SIG-M5 (cell line): ENCODE measurements around the gene HHIP.

Experiments used
- DNase-seq: peaks from one replicate; lab custom pipeline; 2025; lab: John Stamatoyannopoulos, UW

HHIP gene

GRCh38 chr4:144645631-144646522, at the start of gene HHIP:
Gene HHIP (plus strand): TSS chr4:144646156. CDS start chr4:144646676, 520 bp downstream.
- no peak for DNase-seq

GRCh38 chr4:144597171-144597570, 48.8 kb upstream of the HHIP start:
- no peak for DNase-seq

- DNase-seq: no peak
These were observed 46.3 kb upstream of the HHIP start for GRCh38 chr4:144599621-144600020.

GRCh38 chr4:144611850-144612249, 34.1 kb upstream of the HHIP start:
- DNase-seq: no peak

GRCh38 chr4:144614850-144615585, 30.9 kb upstream of the HHIP start:
- no peak for DNase-seq

GRCh38 chr4:144621681-144622080, 24.3 kb upstream of the HHIP start:
- no peak for DNase-seq

GRCh38 chr4:144627663-144628076, 18.3 kb upstream of the HHIP start:
- no peak for DNase-seq

GRCh38 chr4:144633215-144633614, 12.7 kb upstream of the HHIP start:
- DNase-seq: no peak

GRCh38 chr4:144634978-144635747, 10.8 kb upstream of the HHIP start:
- no peak for DNase-seq

GRCh38 chr4:144644368-144645101, 1.4 kb upstream of the HHIP start:
- DNase-seq: no peak

GRCh38 chr4:144645102-144645630, 790 bp upstream of the HHIP start:
- DNase-seq: no peak

- DNase-seq: no peak
These were observed 653 bp downstream of the HHIP start for GRCh38 chr4:144646523-144647094.

GRCh38 chr4:144647095-144647561, 1.2 kb downstream of the HHIP start:
- no peak for DNase-seq

- DNase-seq: no peak
These were observed 1.6 kb downstream of the HHIP start for GRCh38 chr4:144647590-144647989.

- DNase-seq: no peak
These were observed 2.1 kb downstream of the HHIP start for GRCh38 chr4:144648042-144648441.

GRCh38 chr4:144649646-144650045, 3.7 kb downstream of the HHIP start:
- no peak for DNase-seq

- DNase-seq: no peak
These were observed 4.5 kb downstream of the HHIP start for GRCh38 chr4:144650311-144651005.

- DNase-seq: no peak
These were observed 8.0 kb downstream of the HHIP start for GRCh38 chr4:144653781-144654545.

- DNase-seq: no peak
These were observed 9.5 kb downstream of the HHIP start for GRCh38 chr4:144655491-144655890.

GRCh38 chr4:144656850-144657249, 10.9 kb downstream of the HHIP start:
- DNase-seq: no peak
